Testis (tissue), 2 donors: ENCODE data around the gene AOC3.

Experiments used
- CTCF ChIP-seq, 3 experiments: fragments of 450-650 bp in 2 of 3; fragments of 200-600 bp in 1 of 3; sonication (generic) in 1 of 3; IDR thresholded peaks; one replicate each; pipeline ENCODE4 v1.5.1; 2016 to 2019; ENCODE audit warnings: antibody characterized with exemption in 3 of 3, mild to moderate bottlenecking in 2 of 3, moderate library complexity in 1 of 3
- POLR2A ChIP-seq: fragments of 450-650 bp; IDR thresholded peaks from one replicate; pipeline ENCODE4 v1.6.1; 2017; ENCODE audit warnings: antibody characterized with exemption, mild to moderate bottlenecking, moderate library complexity

GRCh38 chr17:42844271-42844670 lies 6.7 kb upstream of the AOC3 start, which contains the start of gene AOC2:
- TF ChIP-seq CTCF (IDR thresholded peaks at IDR 0.05) (no peak), POLR2A (no peak)
